ENCODE measurements around the gene GPR143.

The GPR143 gene

GRCh38 chrX:9797384-9798360 lies 32.0 kb upstream of the GPR143 start:
- H3K9me3 Mint-ChIP-seq, result peaks cover 77% of the 10 kb centered on the region

DNA sequence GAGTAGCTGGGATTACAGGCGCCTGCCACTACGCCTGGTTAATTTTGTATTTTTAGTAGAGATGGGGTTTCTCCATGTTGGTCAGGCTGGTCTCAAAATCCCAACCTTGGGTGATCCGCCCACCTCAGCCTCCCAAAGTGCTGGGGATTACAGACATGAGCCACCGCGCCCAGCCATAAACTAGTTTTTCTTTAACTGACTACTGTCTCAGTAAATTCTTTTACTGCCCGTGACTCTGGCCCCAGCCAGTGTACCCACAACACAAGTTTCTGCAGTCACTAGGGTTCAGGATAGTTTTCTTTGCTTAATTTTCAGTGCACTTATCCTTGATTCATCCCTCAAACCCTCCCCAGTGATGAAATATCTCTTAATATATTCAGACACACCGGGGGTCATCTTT lies 28.8 kb upstream of the GPR143 start:
- H3K36me3 Mint-ChIP-seq (ENCODE audit: low read depth), result peaks cover 13% of the 10 kb centered on the region
- TF ChIP-seq, protein P1, sequence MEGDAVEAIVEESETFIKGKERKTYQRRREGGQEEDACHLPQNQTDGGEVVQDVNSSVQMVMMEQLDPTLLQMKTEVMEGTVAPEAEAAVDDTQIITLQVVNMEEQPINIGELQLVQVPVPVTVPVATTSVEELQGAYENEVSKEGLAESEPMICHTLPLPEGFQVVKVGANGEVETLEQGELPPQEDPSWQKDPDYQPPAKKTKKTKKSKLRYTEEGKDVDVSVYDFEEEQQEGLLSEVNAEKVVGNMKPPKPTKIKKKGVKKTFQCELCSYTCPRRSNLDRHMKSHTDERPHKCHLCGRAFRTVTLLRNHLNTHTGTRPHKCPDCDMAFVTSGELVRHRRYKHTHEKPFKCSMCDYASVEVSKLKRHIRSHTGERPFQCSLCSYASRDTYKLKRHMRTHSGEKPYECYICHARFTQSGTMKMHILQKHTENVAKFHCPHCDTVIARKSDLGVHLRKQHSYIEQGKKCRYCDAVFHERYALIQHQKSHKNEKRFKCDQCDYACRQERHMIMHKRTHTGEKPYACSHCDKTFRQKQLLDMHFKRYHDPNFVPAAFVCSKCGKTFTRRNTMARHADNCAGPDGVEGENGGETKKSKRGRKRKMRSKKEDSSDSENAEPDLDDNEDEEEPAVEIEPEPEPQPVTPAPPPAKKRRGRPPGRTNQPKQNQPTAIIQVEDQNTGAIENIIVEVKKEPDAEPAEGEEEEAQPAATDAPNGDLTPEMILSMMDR (IDR thresholded peaks at IDR 0.05), result no peak

More at GRCh38 chrX:9797384-9798360, 32.0 kb upstream of the GPR143 start:
- H3K36me3 Mint-ChIP-seq (ENCODE audit: low read depth), result peaks cover 25% of the 10 kb centered on the region
- no peak overlapping the region for H3K27ac Mint-ChIP-seq
- peaks cover 6% of the 10 kb centered on the region for H3K27me3 Mint-ChIP-seq (ENCODE audit: low read depth, poor library complexity)
- H3K4me3 Mint-ChIP-seq, result no peak overlapping the region
- no peak for DNase-seq
- TF ChIP-seq, protein P1 (IDR thresholded peaks at IDR 0.05), result no peak
- peaks cover 9% of the 10 kb centered on the region for H3K4me1 Mint-ChIP-seq

DNA sequence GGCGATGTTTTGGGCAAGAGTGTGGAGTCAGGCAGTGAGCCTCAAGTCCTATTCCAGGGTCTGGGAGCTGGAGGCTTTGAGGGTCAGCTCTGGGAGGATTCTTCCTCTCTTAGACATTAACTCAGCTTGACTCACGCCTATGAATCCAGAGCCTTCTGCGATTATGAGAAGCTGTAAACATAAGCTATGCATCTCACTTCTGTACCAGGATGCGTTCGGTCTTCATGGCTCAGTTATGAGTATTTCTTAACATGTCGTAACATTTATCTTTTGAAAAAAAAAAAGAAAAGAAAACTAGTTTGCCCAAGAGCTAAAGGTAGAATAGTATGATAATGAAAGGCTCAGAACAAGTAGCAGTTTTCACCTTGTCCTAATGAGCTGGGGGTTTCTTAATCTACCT lies 25.2 kb upstream of the GPR143 start:
- H3K27me3 Mint-ChIP-seq (ENCODE audit: low read depth, poor library complexity), result peaks cover 25% of the 10 kb centered on the region
- TF ChIP-seq, protein P1 (IDR thresholded peaks at IDR 0.05), result no peak
- no peak overlapping the region for H3K4me3 Mint-ChIP-seq
- H3K4me1 Mint-ChIP-seq, result peaks cover 37% of the 10 kb centered on the region
- H3K9me3 Mint-ChIP-seq, result peaks cover 53% of the 10 kb centered on the region
- no peak overlapping the region for H3K27ac Mint-ChIP-seq
- H3K36me3 Mint-ChIP-seq (ENCODE audit: low read depth), result peaks cover 10% of the 10 kb centered on the region
- DNase-seq, result no peak

More for the DNA sequence above, 28.8 kb upstream of the GPR143 start:
- Mint-ChIP-seq H3K4me1 (peaks cover 23% of the 10 kb centered on the region), H3K27ac (peak overlapping the region; percentile 33), H3K9me3 (peaks cover 67% of the 10 kb centered on the region), H3K27me3 (ENCODE audit: low read depth, poor library complexity) (peaks cover 6% of the 10 kb centered on the region), H3K4me3 (no peak overlapping the region)
- DNase-seq, result no peak

DNA sequence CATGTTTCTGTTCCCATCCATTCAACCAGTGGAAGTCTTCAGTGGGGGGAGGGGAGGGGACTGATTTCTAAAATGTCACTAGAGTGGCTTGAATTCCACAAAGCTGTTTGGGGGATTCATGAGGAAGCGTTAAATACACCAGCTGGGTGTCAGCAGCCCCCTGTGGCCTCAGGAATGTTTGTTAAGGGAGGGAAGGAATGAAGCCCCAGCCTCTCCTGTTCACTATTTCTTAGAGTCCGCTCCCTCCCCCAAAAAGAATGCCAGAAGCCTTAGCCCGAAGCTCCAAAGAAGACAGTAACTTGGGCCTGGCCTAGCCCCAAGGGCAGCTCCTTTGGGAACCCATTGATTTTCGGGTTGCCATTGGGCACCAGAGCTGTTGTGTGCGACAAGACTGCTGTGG lies 23.9 kb upstream of the GPR143 start:
- H3K4me3 Mint-ChIP-seq, result no peak overlapping the region
- H3K36me3 Mint-ChIP-seq (ENCODE audit: low read depth), result no peaks in the 10 kb centered on the region
- H3K4me1 Mint-ChIP-seq, result peaks cover 37% of the 10 kb centered on the region
- H3K27ac Mint-ChIP-seq, result no peak overlapping the region
- TF ChIP-seq, protein P1 (IDR thresholded peaks at IDR 0.05), result no peak
- DNase-seq, result no peak
- peaks cover 49% of the 10 kb centered on the region for H3K9me3 Mint-ChIP-seq
- H3K27me3 Mint-ChIP-seq (ENCODE audit: low read depth, poor library complexity), result peaks cover 25% of the 10 kb centered on the region

GRCh38 chrX:9788911-9789310 lies 23.3 kb upstream of the GPR143 start:
- no peak overlapping the region for H3K27ac Mint-ChIP-seq
- H3K4me3 Mint-ChIP-seq, result peak overlapping the region; percentile 28

More at GRCh38 chrX:9788911-9789310, 23.3 kb upstream of the GPR143 start:
- TF ChIP-seq, protein P1 (IDR thresholded peaks at IDR 0.05), result no peak
- peaks cover 49% of the 10 kb centered on the region for H3K9me3 Mint-ChIP-seq
- no peaks in the 10 kb centered on the region for H3K36me3 Mint-ChIP-seq (ENCODE audit: low read depth)
- peaks cover 37% of the 10 kb centered on the region for H3K4me1 Mint-ChIP-seq
- H3K27me3 Mint-ChIP-seq (ENCODE audit: low read depth, poor library complexity), result peaks cover 26% of the 10 kb centered on the region
- no peak for DNase-seq

Measured in nephron progenitor cell (in vitro differentiated cells).